ENCODE data around the gene CD38.
"Not testable (repeated sequence)": the region's sequence is repeated elsewhere in the genome, so short reads cannot be mapped to it uniquely, and the experiment has no call there.

Gene CD38

DNA sequence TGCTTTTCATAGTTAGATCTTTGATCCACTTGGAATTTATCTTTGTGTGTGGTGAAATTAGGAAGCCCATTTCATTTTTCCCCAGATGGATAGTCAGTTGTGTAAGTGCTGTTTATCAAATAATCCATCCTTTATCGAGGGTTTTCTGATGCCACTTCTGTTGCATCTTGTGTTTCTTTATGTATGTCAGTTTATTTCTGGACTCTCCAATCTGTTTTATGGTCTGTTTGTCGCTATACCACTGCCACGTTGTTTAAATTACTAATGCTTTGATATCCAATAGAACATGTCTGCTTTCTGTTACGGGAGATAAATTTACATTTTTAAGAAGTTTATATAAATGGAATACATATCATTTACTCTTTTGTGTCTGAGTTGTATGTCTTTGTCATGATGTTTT, 21.0 kb downstream of the CD38 start:
- DNase-seq (ENCODE audit: low spot score), result no peak

DNA sequence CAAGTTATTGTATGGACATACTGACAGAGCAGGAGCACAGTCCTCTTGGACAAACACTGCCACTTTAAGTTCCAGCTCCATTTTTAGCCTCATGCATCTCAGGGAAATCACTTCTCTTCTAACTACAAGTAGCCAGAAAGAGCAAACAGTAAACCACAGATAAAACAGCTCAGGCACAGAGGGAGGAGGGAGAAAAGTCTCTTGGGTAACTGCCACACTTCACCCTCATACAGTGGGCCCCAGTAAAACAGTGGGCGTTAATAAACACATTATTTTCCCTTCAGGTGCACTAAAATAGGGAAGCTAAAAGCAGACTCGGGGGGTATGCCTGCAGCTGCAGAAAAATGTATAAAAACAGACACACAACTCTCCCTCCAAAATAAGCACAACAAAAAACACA, 21.6 kb downstream of the CD38 start:
- DNase-seq (ENCODE audit: low spot score), result no peak

DNA sequence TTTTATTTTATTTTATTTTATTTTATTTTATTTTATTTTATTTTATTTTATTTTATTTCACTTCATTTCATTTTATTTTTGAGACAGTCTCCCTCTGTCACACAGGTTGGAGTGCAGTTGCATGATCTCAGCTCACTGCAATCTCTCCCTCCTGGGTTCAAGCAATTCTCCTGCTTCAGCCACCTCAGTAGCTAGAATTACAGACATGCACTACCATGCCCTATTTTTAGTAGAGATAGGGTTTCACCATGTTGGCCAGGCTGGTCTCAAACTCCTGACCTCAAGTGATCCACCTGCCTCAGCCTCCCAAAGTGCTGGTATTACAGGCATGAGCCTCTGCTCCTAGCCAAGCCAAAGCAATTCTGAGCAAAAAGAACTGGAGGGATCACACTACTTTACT, 24.4 kb downstream of the CD38 start:
- DNase-seq (ENCODE audit: low spot score), result not testable (repeated sequence)

DNA sequence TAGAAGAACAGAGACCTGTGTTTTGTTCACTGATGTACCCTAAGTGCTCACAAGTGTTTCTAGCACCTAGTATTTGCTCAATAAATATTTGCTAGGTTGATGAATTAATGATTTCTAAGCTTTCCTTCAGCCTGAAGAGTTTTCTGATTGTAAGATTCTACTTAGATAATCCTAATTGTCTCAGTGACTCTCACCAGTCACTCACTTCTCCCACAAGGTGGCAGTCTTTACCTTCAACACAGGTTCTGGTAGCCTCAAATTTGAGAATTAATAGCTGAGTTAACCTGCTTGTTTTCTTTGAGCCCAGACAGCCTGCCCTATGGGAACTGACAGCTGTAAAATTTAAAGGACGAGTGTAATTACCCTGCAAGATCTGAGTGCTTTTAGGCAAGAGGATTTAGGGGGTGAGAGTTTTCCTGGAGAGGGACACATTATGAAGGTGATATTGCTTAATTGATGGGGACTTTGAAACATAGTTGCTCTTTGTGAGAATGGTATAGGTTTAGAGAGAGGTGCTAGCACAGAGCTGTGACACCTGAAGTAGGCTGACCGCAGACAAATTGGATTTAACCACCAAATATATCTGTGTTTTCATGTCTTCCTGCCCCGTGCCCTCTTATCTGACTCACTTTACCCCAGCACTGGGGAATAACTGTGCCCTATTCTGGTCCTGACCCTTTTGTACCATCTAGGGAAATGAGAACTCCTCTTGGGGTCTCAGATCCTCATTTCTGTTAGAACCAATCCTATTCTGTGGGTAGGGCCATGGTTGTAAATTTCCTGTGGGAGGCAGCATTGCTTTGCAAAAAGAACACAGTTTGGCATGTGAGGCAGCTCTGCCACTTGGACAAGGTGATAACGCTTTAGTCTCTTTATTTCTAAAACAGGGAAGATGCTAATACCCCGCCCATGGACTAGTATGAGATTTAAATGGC, 27.7 kb downstream of the CD38 start:
- peak; percentile 59 for DNase-seq (ENCODE audit: low spot score)

DNA sequence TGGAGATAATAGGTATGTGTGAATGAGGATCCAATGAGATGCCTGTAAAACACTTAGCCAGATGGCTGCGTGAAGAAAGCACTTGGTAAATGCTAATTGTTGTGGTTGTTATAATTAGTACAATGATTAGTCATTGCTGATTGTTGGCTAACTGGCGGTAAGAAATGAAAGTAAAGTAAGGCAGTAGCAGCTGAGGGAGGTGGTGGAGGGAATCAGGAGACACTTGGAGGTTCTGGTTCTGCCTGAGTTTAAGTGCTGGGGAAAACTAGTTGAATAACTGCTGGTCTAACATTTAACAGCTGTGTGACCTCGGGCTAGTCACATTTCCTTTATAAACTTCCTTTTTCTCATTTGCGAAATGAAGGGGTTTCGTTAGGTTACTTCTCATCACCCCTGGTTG, 30.9 kb downstream of the CD38 start:
- no peak for DNase-seq (ENCODE audit: low spot score)

DNA sequence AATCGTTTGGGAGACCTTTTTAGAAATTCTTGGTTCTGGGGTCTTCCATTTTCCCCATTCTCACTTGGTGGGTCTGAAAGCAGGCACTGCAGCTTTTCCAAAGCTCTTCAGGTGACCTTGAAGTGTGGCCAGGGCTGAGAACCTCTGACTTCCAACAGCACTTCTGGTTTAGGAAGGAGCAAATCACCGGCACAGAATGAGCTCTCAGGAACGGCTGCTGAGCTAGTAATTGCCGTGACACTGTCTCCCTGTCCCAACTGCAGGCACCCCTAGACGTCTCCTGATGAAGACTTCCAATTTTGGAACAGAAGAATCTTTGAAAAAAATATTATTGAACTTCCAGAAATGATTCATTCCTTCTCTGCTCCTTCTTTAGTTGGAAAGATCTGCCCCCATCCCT, 31.3 kb downstream of the CD38 start:
- DNase-seq (ENCODE audit: low spot score), result no peak

DNA sequence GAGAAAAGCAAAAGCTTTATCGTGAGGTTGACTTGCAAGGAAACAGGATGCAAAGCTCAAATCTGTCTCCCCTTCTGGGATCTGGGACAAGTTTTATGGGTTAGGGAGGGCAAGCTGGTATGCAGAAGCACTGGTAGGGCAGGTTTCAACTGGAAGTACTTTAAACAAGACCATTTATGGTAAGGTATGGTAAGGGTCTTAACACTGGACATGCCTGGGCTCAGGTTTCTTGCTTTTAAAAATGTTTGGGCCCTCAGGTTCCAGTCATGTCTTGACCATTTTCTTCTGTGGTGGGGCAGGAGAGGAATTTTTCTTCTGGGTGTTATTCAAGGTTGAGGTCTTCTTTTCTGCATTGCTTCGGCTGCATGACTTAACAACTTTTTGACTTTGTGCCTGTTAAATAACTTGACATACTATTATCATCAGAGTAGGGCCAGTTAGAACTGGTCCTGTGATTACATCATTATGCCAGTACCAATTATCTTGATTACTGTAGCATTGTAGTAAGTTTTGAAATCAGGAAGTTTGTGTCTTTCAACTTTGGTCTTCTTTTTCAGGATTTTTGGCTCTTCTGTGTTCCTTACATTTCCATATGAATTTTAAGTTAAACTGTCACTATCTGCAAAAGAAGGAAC, 33.7 kb downstream of the CD38 start:
- DNase-seq (ENCODE audit: low spot score), result no peak

DNA sequence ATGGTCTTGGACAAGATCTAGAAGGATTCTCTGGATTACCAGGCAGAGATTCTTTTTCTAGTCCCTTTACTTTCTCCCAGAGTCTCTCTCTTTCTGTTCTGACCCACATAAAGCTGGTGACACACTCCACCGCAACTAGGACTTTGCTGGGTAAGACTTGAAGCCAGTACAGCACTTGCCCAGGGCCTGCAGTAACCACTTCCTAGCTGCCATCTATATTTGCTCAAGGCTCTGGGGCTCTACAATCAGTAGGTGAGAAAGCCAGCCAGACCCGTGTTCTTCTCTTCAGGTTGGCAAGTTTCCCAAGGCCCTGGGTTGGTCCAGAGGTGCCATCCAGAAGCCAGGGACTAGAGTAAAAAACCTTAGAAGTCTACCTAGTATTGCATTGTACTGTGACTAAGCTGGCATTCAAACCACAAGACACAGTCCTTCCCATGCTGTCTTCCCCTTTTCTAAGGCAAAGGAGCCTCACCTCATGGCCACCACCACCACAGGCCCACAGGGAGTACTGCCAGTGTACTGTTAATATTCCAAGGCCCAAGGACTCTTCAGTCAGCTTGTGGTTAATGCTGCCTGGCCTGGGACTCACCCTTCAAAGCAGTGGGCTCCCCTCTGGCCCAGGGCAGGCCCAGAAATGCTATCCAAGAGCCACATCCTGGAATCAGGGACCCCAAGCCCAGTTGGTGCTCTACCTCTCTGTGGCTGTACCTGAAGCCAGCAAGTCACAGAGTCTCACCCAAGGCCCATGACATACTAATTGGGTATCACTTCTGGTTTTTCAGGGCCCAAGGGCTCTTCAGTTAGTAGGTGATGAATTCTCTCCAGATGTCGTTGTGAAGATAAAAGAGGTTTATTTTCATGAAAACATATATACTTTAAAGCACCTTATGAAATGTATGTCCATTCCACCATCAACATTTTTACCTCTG, 54.7 kb downstream of the CD38 start:
- no peak for DNase-seq (ENCODE audit: low spot score)

DNA sequence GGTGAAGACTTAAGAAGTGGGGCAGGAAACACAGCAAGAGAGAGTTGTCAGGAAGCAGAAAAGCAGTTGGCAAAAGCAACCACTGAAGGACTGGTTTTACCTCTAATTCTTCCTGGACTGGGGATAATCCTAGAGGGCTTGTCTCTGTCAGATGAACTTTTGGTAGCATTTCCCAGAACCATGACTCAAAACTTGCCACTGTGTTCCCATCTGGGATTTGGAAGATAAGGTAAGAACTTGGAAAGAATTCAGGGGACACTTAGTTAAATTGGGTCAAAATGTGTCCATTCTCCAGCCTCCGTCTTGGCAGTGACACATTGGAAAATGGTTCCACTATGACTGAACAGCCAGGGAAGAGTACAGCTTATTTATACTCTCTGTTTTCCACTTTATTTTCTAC, 55.7 kb downstream of the CD38 start:
- no peak for DNase-seq (ENCODE audit: low spot score)

DNA sequence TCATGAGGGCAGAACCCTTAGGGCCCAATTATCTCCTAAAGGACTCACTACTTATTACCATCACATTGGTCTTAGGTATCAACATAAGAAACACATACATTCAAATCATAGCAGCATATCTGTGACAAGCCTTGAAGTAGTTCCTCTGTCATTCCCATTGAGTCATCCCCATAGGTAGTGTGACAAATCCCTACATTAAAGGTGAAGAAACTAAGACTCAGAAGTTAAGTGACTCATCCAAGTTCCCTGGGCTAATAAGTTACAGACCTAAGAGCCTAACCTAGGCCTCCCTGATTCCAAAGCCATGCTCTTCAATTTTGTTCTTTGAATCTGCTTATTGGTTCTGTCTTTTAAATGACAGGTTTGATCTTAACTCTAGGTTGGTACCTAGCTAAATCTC, 58.2 kb downstream of the CD38 start:
- DNase-seq (ENCODE audit: low spot score), result no peak

DNA sequence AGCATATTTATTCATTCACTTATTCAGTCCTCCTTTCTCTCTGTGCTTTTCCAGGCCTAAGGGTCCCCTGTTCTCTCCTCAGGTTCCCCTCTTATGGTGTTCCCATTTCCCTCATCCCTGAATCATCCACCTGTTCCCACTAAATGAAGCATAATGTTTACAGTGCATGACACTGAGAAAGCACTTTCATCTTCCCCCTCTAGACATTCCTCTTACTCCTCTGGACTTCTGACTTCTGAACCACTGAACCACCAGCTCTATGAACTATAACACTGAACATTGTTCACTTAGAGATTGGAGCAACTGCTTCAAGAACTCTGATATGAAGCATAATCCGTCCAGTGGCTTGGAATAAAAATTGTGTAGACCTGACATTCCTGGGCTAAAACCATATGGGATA, 59.5 kb downstream of the CD38 start:
- DNase-seq (ENCODE audit: low spot score), result no peak

DNA sequence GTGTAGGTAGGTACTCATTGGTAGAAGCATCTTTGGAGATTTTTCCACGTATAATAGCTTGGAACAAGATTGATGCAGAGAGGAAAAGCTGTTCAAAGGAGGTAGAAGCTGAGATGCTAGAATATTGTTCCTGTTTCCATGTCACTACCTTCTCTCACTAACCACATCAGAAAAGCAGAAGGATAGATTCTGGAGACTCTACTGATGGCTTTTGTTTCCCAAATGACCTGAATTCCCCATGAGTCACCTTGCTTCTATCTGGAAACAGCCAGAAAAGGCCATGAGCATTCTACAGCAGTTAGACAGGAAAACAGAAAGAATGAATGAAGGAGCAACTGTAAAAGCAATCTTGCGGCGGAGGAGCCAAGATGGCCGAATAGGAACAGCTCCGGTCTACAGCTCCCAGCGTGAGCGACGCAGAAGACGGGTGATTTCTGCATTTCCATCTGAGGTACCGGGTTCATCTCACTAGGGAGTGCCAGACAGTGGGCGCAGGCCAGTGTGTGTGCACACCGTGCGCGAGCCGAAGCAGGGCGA, 63.1 kb downstream of the CD38 start:
- DNase-seq (ENCODE audit: low spot score), result not testable (repeated sequence)

DNA sequence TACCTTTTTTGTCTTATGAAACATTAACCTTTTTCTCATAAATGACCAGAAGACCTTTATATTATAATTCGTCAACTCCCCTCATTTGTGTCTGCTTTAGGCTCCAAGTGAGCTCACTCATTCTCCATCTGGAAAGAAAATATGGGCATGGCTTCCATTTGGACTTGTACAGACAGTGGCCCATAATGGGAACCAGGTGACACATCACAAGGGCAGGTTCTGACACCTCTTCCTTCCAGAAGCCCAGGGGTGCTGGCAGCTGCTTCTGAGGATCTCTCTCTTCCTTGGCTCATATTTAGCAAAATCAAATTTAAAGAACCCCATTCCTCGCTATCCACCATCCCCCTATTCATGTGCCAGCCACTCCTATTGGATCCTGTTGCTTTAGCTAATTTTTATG, 69.6 kb downstream of the CD38 start:
- DNase-seq (ENCODE audit: low spot score), result no peak

DNA sequence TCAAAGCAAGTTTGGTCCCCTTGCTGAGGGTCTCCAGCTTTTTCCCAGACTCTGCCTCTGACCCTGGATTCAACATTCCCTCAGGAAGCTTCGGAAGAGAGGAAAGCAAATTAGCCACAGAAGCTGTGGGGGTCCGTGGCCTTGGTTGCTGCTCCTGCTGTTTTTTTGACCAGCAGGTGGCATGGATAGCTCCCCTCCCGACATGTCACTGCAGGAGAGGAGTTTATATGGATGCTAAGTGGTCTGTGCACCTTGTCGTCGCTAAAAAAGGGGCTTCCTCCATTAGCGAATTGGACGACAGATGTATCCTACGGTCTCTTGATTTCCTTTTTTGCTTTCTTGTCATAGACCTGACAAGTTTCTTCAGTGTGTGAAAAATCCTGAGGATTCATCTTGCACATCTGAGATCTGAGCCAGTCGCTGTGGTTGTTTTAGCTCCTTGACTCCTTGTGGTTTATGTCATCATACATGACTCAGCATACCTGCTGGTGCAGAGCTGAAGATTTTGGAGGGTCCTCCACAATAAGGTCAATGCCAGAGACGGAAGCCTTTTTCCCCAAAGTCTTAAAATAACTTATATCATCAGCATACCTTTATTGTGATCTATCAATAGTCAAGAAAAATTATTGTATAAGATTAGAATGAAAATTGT, 70.2 kb downstream of the CD38 start:
- no peak for DNase-seq (ENCODE audit: low spot score)

DNA sequence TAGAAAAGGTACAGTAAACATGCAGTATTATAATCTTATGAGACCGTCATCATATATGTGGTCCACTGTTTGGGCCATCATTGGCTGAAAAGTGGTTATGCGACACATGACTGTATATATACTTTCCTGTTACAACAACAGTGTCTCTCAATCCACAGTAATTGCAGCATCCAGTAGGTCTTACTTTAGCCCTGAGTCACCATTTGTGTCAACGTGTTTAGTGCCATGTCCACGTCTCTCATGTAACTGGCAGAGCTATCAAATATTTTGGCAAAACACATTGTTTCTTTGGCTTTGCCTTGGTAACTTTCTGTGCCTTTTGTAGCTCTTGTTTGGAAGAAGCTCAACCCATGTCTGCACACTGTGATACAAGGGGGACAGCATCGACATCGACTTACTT, 73.8 kb downstream of the CD38 start:
- DNase-seq (ENCODE audit: low spot score), result no peak

DNA sequence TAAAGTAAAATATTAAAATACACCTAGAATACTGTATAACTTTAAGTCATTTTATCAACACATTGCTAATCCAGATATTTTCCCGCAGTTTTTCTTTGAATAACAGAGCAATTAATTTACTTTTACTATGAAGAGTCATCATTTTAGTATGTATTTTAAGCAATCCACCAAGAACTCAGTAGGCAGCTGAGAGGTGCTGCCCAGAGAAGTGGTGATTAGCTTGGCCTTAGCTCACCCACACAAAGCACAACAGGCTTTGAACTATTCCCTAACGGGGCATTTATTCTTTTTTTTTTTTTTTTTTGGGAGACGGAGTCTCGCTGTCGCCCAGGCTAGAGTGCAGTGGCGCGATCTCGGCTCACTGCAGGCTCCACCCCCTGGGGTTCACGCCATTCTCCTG, 74.4 kb downstream of the CD38 start:
- DNase-seq (ENCODE audit: low spot score), result no peak

DNA sequence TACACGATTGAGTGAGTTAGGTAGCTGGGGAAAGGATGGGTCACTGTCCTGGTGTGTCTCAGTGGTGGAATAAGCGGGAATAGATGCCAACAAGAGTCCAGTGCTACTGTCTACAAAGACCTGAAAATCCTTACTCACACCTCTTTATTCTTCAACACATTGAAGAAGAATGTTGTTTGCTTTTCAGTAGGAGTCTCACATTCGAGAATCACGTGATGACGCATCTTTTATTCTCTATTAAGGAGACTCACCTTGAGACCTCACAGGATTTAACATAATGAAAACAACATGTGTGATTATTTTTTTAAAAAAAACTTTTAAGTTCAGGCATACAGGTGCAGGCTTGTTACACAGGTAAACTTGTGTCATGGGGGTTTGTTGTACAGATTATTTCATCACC, 75.2 kb downstream of the CD38 start:
- no peak for DNase-seq (ENCODE audit: low spot score)

DNA sequence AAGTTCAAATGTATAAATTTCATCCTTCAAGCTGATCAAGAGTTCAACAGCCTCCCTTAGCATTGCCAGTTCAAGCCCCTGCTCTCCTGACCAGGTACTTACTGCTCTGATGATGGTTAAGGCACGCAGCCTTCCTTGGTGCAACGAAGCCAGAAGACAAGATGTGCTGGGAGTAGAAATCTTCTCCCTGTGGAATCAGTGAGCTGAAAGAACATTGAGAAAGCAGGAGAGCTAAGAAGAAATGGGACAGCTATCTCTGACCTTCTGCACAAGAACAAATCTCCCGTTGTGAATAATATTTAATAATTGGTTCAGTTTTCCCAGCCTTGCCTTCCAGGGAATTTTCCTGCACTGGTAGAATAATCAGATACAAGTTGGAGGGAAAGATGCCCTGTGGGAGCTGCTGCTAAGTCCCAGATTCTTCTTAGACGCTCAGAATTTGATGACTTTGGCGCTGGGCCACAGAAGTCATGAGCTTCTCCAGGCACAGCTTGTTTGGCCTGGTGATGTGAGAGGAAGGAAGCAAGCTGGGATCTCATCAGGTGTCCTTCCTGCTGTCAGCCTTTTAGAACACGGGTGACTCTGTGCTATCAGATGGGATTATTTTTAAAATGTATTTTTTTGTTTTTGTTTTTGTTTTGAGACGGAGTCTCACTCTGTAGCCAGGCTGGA, 77.8 kb downstream of the CD38 start:
- no peak for DNase-seq (ENCODE audit: low spot score)

DNA sequence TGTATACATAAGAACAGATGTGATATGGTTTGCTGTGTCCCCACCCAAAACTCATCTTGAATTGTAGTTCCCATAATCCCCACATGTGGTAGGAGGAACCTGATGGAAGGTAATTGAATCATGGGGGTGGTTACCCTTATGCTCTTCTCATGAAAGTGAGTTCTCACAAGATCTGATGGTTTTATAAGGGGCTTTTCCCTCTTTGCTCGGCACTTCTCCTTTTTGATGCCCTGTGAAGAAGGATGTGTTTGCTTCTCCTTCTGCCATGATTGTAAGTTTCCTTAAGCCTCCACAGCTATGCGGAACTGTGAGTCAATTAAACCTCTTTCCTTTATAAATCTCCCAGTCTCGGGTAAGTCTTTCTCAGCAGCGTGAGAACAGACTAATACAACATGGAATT, 83.1 kb downstream of the CD38 start:
- DNase-seq (ENCODE audit: low spot score), result not testable (repeated sequence)

DNA sequence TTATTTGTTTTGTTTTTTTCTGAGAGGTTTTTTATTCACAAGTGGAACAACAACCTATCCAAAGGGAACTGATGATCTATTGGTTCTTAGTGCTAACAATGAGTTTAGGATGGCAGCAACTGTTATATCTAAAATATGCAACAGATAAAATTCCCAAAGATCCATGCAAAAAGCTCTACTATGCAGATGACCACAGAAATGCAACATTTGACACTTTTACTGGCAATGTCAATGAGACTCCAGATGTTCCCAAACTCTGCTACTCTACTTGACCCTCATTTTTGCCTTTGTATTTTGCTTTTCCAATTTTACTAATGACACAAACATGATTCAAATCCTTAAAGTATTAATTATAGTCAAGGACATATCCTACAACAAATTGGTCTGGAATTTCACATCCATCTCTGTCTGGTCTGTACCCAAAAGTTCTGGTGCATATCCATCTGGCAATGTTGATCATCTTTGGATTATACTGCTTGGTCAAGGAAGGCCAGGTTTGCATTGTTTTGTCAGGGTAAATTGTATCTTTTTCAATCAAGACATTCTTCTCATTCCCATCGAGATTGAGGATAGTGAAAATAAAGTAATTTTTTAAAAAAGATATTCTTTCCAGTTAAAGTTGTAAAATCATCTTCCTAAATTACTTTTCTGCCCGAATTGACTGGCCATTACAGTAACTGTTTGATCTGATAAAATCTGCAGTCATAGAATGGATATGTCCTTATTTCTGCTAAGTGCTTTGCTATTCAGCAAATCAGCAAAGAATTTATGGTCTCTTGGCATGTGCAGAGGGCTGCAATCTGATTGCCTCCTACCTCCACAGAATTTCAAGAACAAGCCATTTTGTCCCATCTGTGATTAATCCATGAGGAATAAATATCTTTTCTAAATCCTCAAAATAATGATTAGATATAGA, 86.8 kb downstream of the CD38 start:
- no peak for DNase-seq (ENCODE audit: low spot score)
